ENCODE measurements around the gene ACSL1.
A peak's percentile ranks its signal among the peaks of the same experiment; 100 is the strongest.

ACSL1 gene

GRCh38 chr4:184814686-184815045, 11.1 kb downstream of the ACSL1 start:
- peak overlapping the region; percentile 46 to 99 (median 76) for H3K4me2 ChIP-seq

DNA sequence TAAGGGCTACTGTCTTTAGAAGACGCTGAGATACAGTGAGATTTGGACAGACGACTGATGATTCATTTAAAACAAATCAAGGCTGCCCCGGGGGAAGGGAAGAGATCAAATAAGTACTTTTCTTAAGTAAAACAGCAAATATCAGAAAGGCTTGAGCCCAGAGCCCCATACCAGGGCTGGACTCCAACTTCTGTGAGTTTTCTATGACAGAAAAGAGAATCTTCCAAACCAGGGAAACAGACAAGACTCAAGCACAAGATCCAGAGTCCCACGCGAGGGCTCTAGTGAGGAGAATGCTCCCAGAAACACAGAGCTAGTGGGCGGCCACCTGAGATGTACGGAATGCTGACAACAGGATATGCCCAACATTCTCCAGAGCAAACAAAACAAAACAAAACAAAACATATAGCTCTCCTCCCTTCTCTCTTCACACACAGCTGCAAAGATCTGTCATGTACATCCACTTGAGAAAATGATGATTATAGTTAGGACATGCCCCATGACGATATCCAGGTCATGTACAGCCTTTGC, 13.1 kb downstream of the ACSL1 start:
- H3K4me1 ChIP-seq = peaks cover 36 to 100% (median 81%) of the 10 kb centered on the region in 10 experiments
- H3K9me3 ChIP-seq (replicated peaks in 1 of 11) = no peaks in the 10 kb centered on the region
- peaks cover 92 to 100% (median 100%) of the 10 kb centered on the region in 11 experiments for H4K20me1 ChIP-seq
- H3K4me3 ChIP-seq = peak overlapping the region in 1 of 10 experiments; percentile 2; a peak in 1 of 20 replicates
- H3K4me2 ChIP-seq = peak overlapping the region; percentile 44 to 99 (median 64); a peak in 21 of 22 replicates
- H3K27me3 ChIP-seq = no peaks in the 10 kb centered on the region
- H3K27ac ChIP-seq = peak overlapping the region in 7 of 11 experiments; percentile 6 to 42 (median 15); a peak in 9 of 22 replicates
- TF ChIP-seq Cebpa-rat (IDR thresholded peaks at IDR 0.05) = no peak
- peaks cover 0 to 99% (median 51%) of the 10 kb centered on the region in 11 experiments; a peak in 17 of 22 replicates for H3K36me3 ChIP-seq
- H3K9ac ChIP-seq = peak overlapping the region in 5 of 11 experiments; percentile 9 to 66 (median 12); a peak in 7 of 22 replicates

More at GRCh38 chr4:184814686-184815045, 11.1 kb downstream of the ACSL1 start:
- Histone ChIP-seq H3K9me3 (replicated peaks in 1 of 11) (no peaks in the 10 kb centered on the region), H3K27me3 (no peaks in the 10 kb centered on the region), H3K36me3 (peaks cover 0 to 99% (median 51%) of the 10 kb centered on the region in 11 experiments; a peak in 17 of 22 replicates), H3K4me3 (peak overlapping the region in 3 of 10 experiments; percentile 24 to 36 (median 31); a peak in 5 of 20 replicates), H3K9ac (peak overlapping the region in 8 of 11 experiments; percentile 3 to 66 (median 30); a peak in 8 of 22 replicates), H3K4me1 (peaks cover 36 to 100% (median 94%) of the 10 kb centered on the region in 10 experiments), H3K27ac (peak overlapping the region in 5 of 11 experiments; percentile 6 to 54 (median 23); a peak in 7 of 22 replicates), H4K20me1 (peaks cover 90 to 100% (median 100%) of the 10 kb centered on the region in 11 experiments)
- no peak for TF ChIP-seq Cebpa-rat (IDR thresholded peaks at IDR 0.05)

GRCh38 chr4:184812199-184812542, 13.6 kb downstream of the ACSL1 start:
- H3K4me1 ChIP-seq = peaks cover 36 to 100% (median 78%) of the 10 kb centered on the region in 10 experiments
- H3K9ac ChIP-seq = peak overlapping the region in 5 of 11 experiments; percentile 10 to 66 (median 26); a peak in 5 of 22 replicates
- H3K9me3 ChIP-seq (replicated peaks in 1 of 11) = no peaks in the 10 kb centered on the region
- H3K27ac ChIP-seq = peak overlapping the region in 8 of 11 experiments; percentile 2 to 42 (median 11); a peak in 11 of 22 replicates
- H3K4me2 ChIP-seq = peak overlapping the region; percentile 44 to 99 (median 64)
- H3K36me3 ChIP-seq = peaks cover 0 to 99% (median 51%) of the 10 kb centered on the region in 11 experiments; a peak in 17 of 22 replicates
- peak overlapping the region in 1 of 10 experiments; percentile 2; a peak in 1 of 20 replicates for H3K4me3 ChIP-seq
- no peaks in the 10 kb centered on the region for H3K27me3 ChIP-seq
- peaks cover 92 to 100% (median 100%) of the 10 kb centered on the region in 11 experiments for H4K20me1 ChIP-seq
- TF ChIP-seq Cebpa-rat (IDR thresholded peaks at IDR 0.05) = no peak

DNA sequence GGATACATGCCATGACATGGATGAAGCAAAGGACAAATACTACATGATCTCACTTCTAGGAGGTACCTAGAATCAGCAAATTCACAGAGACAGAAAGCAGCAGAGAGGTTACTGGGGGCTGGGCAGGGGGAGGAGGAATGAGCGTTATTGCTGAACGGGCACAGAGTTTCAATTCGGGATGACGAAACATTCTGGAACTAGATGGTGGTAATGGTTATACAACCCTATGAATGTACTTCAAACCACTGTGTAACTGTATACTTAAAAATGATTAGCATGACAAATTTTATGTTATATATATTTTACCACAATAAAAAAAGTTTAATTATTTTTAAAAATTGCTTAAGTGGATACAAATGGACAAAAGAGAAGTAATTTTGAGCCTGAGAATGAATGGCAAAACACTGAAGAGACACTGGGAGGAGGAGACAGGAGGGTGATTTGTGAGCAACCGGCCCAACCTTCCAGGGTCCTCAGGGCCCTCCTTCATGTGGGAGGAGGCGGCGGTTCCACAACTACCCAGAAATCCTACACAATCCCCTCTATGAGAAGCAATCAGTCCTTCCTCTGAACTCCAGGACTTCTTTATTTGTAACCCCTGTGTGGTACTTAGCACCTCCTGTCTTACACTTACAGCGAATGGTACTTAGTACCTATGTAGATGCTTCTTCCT, 14.1 kb downstream of the ACSL1 start:
- Histone ChIP-seq H3K4me3 (peak overlapping the region in 1 of 10 experiments; percentile 2; a peak in 1 of 20 replicates), H3K4me1 (peaks cover 36 to 100% (median 76%) of the 10 kb centered on the region in 10 experiments), H3K9ac (peak overlapping the region in 5 of 11 experiments; percentile 10 to 66 (median 26); a peak in 5 of 22 replicates), H3K4me2 (peak overlapping the region; percentile 44 to 99 (median 64)), H3K36me3 (peaks cover 0 to 100% (median 51%) of the 10 kb centered on the region in 11 experiments; a peak in 17 of 22 replicates), H3K27ac (peak overlapping the region in 8 of 11 experiments; percentile 2 to 42 (median 11); a peak in 9 of 22 replicates), H3K27me3 (no peaks in the 10 kb centered on the region), H3K9me3 (replicated peaks in 1 of 11) (no peaks in the 10 kb centered on the region), H4K20me1 (peaks cover 92 to 100% (median 100%) of the 10 kb centered on the region in 11 experiments)
- TF ChIP-seq Cebpa-rat (IDR thresholded peaks at IDR 0.05) = peak in 3 of 11 experiments; percentile 22 to 41 (median 35); a peak in 3 of 22 replicates

DNA sequence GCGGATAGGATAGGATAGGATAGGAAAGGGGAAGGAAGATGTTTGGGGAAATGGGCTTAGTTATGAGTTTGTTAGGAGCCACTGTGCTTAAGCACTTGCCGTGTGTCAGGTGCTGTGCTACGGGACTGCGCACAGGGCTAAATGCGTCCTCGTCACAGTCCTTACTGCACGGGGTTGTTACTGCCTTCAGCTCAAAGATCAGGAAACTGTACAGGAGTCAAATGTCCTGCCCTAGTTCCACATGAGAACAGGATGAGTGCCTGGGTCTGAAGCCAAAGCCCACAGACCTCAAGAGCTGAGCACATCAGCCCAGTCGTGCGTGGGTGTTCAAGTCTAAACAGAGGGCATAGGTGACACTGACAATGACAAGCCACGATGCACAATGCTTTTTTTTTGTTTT, 15.0 kb downstream of the ACSL1 start:
- Histone ChIP-seq H3K9ac (peak overlapping the region in 2 of 11 experiments; percentile 3 to 7; a peak in 1 of 22 replicates), H3K27me3 (no peaks in the 10 kb centered on the region), H3K4me2 (peak overlapping the region in 7 of 11 experiments; percentile 7 to 99 (median 86); a peak in 10 of 22 replicates), H3K27ac (peak overlapping the region in 2 of 11 experiments; percentile 7 to 42; a peak in 3 of 22 replicates), H3K4me1 (peaks cover 37 to 100% (median 76%) of the 10 kb centered on the region in 10 experiments), H3K4me3 (peak overlapping the region in 1 of 10 experiments; percentile 14; a peak in 1 of 20 replicates), H3K9me3 (replicated peaks in 1 of 11) (no peaks in the 10 kb centered on the region), H3K36me3 (peaks cover 0 to 100% (median 57%) of the 10 kb centered on the region in 11 experiments; a peak in 17 of 22 replicates), H4K20me1 (peaks cover 92 to 100% (median 100%) of the 10 kb centered on the region in 11 experiments)
- no peak for TF ChIP-seq Cebpa-rat (IDR thresholded peaks at IDR 0.05)

- H3K9me3 ChIP-seq (replicated peaks in 1 of 11) = no peaks in the 10 kb centered on the region
- H3K27me3 ChIP-seq = no peaks in the 10 kb centered on the region
- no peak overlapping the region for H3K4me3 ChIP-seq
- peak overlapping the region in 5 of 11 experiments; percentile 17 to 99 (median 43); a peak in 8 of 22 replicates for H3K4me2 ChIP-seq
- peaks cover 94 to 100% (median 100%) of the 10 kb centered on the region in 11 experiments for H4K20me1 ChIP-seq
- peaks cover 0 to 99% (median 49%) of the 10 kb centered on the region in 11 experiments; a peak in 17 of 22 replicates for H3K36me3 ChIP-seq
- no peak for TF ChIP-seq Cebpa-rat (IDR thresholded peaks at IDR 0.05)
- peaks cover 28 to 100% (median 61%) of the 10 kb centered on the region in 10 experiments for H3K4me1 ChIP-seq
- H3K9ac ChIP-seq = peak overlapping the region in 2 of 11 experiments; percentile 32 to 52; a peak in 2 of 22 replicates
- no peak overlapping the region for H3K27ac ChIP-seq
Observed at GRCh38 chr4:184808713-184809050, 17.1 kb downstream of the ACSL1 start.

- peaks cover 27 to 99% (median 54%) of the 10 kb centered on the region in 10 experiments for H3K4me1 ChIP-seq
- H4K20me1 ChIP-seq = peaks cover 94 to 100% (median 100%) of the 10 kb centered on the region in 11 experiments
- no peak overlapping the region for H3K4me3 ChIP-seq
- no peak overlapping the region for H3K27ac ChIP-seq
- H3K9me3 ChIP-seq (replicated peaks in 1 of 11) = no peaks in the 10 kb centered on the region
- no peak for TF ChIP-seq Cebpa-rat (IDR thresholded peaks at IDR 0.05)
- H3K36me3 ChIP-seq = peaks cover 0 to 99% (median 49%) of the 10 kb centered on the region in 11 experiments; a peak in 19 of 22 replicates
- no peaks in the 10 kb centered on the region for H3K27me3 ChIP-seq
- H3K9ac ChIP-seq = peak overlapping the region in 2 of 11 experiments; percentile 32 to 52; a peak in 3 of 22 replicates
- H3K4me2 ChIP-seq = peak overlapping the region in 5 of 11 experiments; percentile 27 to 99 (median 43); a peak in 9 of 22 replicates
Observed at GRCh38 chr4:184807797-184808712, 17.7 kb downstream of the ACSL1 start.
